IPS DF 4.7 (cell line): ENCODE results near the gene TMPRSS4.

Experiments used
- DNase-seq: peaks from one replicate; pipeline ENCODE4 v3.0.0-alpha.2; 2013; ENCODE audit warnings: low spot score; ENCODE audit errors: extremely low read depth

Gene TMPRSS4

GRCh38 chr11:118152552-118153471 lies 75.9 kb downstream of the TMPRSS4 start, which contains the start of gene SCN4B:
Gene SCN4B, minus strand, starts transcription at chr11:118152823. Its CDS starts 150 bp downstream, at chr11:118152673.
- no peak for DNase-seq

GRCh38 chr11:118153516-118153915 lies 76.6 kb downstream of the TMPRSS4 start:
- no peak for DNase-seq

- no peak for DNase-seq
Observed at GRCh38 chr11:118153976-118154375, 77.1 kb downstream of the TMPRSS4 start.

GRCh38 chr11:118154641-118155040 lies 77.8 kb downstream of the TMPRSS4 start:
- DNase-seq: no peak

- no peak for DNase-seq
Observed at GRCh38 chr11:118155776-118156530, 79.1 kb downstream of the TMPRSS4 start.

GRCh38 chr11:118156531-118157185 lies 79.8 kb downstream of the TMPRSS4 start:
- DNase-seq: no peak

GRCh38 chr11:118157186-118157895 lies 80.5 kb downstream of the TMPRSS4 start:
- DNase-seq: no peak

GRCh38 chr11:118161786-118162185 lies 84.9 kb downstream of the TMPRSS4 start:
- DNase-seq: no peak

- DNase-seq: no peak
Observed at GRCh38 chr11:118162846-118163245, 86.0 kb downstream of the TMPRSS4 start.

GRCh38 chr11:118163494-118163893 lies 86.6 kb downstream of the TMPRSS4 start:
- DNase-seq: no peak

GRCh38 chr11:118164885-118165284 lies 88.0 kb downstream of the TMPRSS4 start:
- no peak for DNase-seq

GRCh38 chr11:118166641-118167040 lies 89.8 kb downstream of the TMPRSS4 start:
- no peak for DNase-seq

GRCh38 chr11:118167253-118167652 lies 90.4 kb downstream of the TMPRSS4 start:
- DNase-seq: no peak

GRCh38 chr11:118167906-118168305 lies 91.0 kb downstream of the TMPRSS4 start:
- no peak for DNase-seq

GRCh38 chr11:118168316-118168715 lies 91.4 kb downstream of the TMPRSS4 start:
- no peak for DNase-seq

GRCh38 chr11:118168751-118169150 lies 91.9 kb downstream of the TMPRSS4 start:
- DNase-seq: no peak

- DNase-seq: no peak
Observed at GRCh38 chr11:118169300-118170140, 92.6 kb downstream of the TMPRSS4 start.

- no peak for DNase-seq
Observed at GRCh38 chr11:118170231-118170630, 93.4 kb downstream of the TMPRSS4 start.

- DNase-seq: no peak
Observed at GRCh38 chr11:118170882-118171268, 94.0 kb downstream of the TMPRSS4 start.
